Stromal cell of bone marrow (primary cell): ENCODE measurements around the gene GLCE.

Source experiments
- DNase-seq: peaks from one replicate; pipeline ENCODE4 v3.0.0-alpha.2; 2012; ENCODE audit warnings: low read depth

GLCE gene

GRCh38 chr15:69320977-69321554 lies 160.6 kb downstream of the GLCE start:
- DNase-seq: no peak
